OCI-LY7 (cell line): ENCODE measurements around the gene ADAMTSL3.

ENCODE experiments used
- CTCF ChIP-seq: fragments of 200-600 bp; sonication (generic); conservative IDR thresholded peaks from 2 replicates; pipeline ENCODE4 v1.5.1; 2014; ENCODE audit warnings: mild to moderate bottlenecking, antibody characterized with exemption, low read length, moderate library complexity, mixed read lengths
- EZH2phosphoT487 ChIP-seq: fragments of 200-600 bp; sonication (generic); IDR thresholded peaks from 2 replicates; pipeline ENCODE4 v1.6.1; 2018; ENCODE audit warnings: low read depth, borderline replicate concordance, mild to moderate bottlenecking, mixed run types, antibody characterized with exemption, low read length, moderate library complexity, mixed read lengths

- TF ChIP-seq CTCF: no peak
- no peak for TF ChIP-seq EZH2phosphoT487
Observed at GRCh38 chr15:83818591-83818990, 164.7 kb downstream of the ADAMTSL3 start.
